Muscle of back (tissue), 11 donors: ENCODE measurements around the gene UBE2E3. TPM values are rescaled to one million over a fixed set of nuclear protein-coding genes. Genes with fewer than 3 reads are reported as not detected.

Source experiments
- DNase-seq, 3 donors: peaks; one replicate each; pipeline versions ENCODE4 v3.0.0 to v3.0.0-alpha.2; 2013
- polyA plus RNA-seq, 10 donors: library from polyadenylated mRNA; unstranded; fragments of 120-200 nt; gene quantifications; one replicate each; pipeline ENCODE4 v1.2.1, GENCODE V29; 2013; ENCODE audit not compliant: insufficient read length in 10 of 10

UBE2E3 gene
- polyA plus RNA-seq, 10 donors, result 113 to 152 (median 135) TPM

- DNase-seq, result no peak
Observed at GRCh38 chr2:180971811-180972210, 8.6 kb upstream of the UBE2E3 start.

- no peak for DNase-seq
Observed at GRCh38 chr2:180975585-180975984, 4.8 kb upstream of the UBE2E3 start.

- DNase-seq, result peak; percentile 21 to 57 (median 32)
Observed at GRCh38 chr2:180978903-180979748, 1.3 kb upstream of the UBE2E3 start.

- peak in 1 of 3 donors; percentile 29 for DNase-seq
Observed at GRCh38 chr2:180979749-180980105, 678 bp upstream of the UBE2E3 start.

- DNase-seq, result peak; percentile 38 to 77 (median 39)
Observed at GRCh38 chr2:180980943-180981911, 822 bp downstream of the UBE2E3 start.

GRCh38 chr2:180983468-180984242 is 3.2 kb downstream of the UBE2E3 start:
- peak; percentile 51 to 75 (median 54) for DNase-seq

GRCh38 chr2:180985771-180986395 is 5.5 kb downstream of the UBE2E3 start:
- DNase-seq, result no peak

- no peak for DNase-seq
Observed at GRCh38 chr2:180987146-180987545, 6.7 kb downstream of the UBE2E3 start.

- DNase-seq, result no peak
Observed at GRCh38 chr2:180990337-180990736, 9.9 kb downstream of the UBE2E3 start.

GRCh38 chr2:180990794-180991193 is 10.4 kb downstream of the UBE2E3 start:
- no peak for DNase-seq

GRCh38 chr2:180991361-180991760 is 11.0 kb downstream of the UBE2E3 start:
- DNase-seq, result no peak

GRCh38 chr2:180991820-180992219 is 11.4 kb downstream of the UBE2E3 start:
- no peak for DNase-seq

GRCh38 chr2:180992994-180993393 is 12.6 kb downstream of the UBE2E3 start:
- no peak for DNase-seq

- no peak for DNase-seq
Observed at GRCh38 chr2:180999274-180999964, 19.0 kb downstream of the UBE2E3 start.

GRCh38 chr2:181004647-181005325 is 24.4 kb downstream of the UBE2E3 start:
- DNase-seq, result no peak

- no peak for DNase-seq
Observed at GRCh38 chr2:181005326-181005655, 24.9 kb downstream of the UBE2E3 start.

GRCh38 chr2:181005809-181006208 is 25.4 kb downstream of the UBE2E3 start:
- no peak for DNase-seq

- no peak for DNase-seq
Observed at GRCh38 chr2:181007086-181007837, 26.9 kb downstream of the UBE2E3 start.

GRCh38 chr2:181008407-181008806 is 28.0 kb downstream of the UBE2E3 start:
- DNase-seq, result no peak
